Thyroid gland (tissue), 4 donors: ENCODE results near the gene ZNF652.

Source experiments
- POLR2A ChIP-seq, 2 donors: fragments of 450-650 bp; IDR thresholded peaks; one replicate each; pipeline ENCODE4 v1.6.1; 2017; ENCODE audit warnings: antibody characterized with exemption in 2 of 2, mild to moderate bottlenecking in 2 of 2, moderate library complexity in 1 of 2
- TF ChIP-seq, protein P1 (sequence below), 6 experiments: fragments of 200-600 bp in 3 of 6; fragments of 450-650 bp in 3 of 6; sonication (generic) in 3 of 6; IDR thresholded peaks; one replicate each; pipeline ENCODE4 v1.5.1; 2016 to 2019; ENCODE audit warnings: antibody characterized with exemption in 6 of 6, mild to moderate bottlenecking in 2 of 6, inconsistent platforms in 1 of 6, moderate library complexity in 1 of 6

DNA sequence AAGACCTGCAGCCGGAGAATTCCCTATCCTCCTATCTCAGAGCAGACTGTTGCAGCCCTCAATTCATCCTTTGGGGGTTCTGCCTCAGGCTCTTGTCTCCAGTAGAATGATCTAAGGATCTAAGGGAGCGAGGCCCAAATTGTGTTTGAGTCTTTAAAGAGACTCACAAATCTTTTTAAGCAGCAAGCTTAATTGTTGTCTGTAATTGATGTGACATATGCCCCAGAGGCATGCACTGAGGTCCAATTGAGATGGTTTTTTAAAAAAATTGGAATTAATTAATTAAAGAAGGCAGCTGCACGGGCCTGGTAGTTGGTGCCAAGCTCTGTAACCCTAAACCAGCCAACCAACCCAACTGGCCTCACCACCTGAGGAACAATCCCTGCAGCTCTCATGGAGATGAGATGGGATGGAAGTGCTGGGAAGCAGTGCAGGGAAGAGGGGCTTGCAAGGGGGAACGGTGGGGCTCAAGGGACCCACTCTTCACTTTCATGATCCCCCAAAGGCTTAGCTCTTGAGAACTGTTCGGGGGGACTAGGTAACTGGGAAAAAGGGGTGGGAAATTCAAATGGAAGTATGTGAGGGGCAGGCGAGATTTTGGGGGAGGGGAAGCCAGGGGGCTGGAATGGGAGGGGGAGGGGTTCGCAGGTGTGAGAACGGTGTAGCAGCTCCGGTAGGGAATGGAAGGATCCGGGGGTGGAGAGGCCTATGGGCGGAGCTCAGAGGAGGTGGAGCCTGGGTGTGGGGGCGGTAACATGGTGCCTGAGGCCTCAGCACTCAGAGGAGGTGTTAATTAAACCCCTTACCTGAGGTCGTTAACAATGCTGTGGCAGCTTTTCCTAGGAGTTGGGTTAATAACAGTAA is 9.2 kb upstream of the ZNF652 start:
- no peak for TF ChIP-seq POLR2A (IDR thresholded peaks at IDR 0.05)
- TF ChIP-seq, protein P1, sequence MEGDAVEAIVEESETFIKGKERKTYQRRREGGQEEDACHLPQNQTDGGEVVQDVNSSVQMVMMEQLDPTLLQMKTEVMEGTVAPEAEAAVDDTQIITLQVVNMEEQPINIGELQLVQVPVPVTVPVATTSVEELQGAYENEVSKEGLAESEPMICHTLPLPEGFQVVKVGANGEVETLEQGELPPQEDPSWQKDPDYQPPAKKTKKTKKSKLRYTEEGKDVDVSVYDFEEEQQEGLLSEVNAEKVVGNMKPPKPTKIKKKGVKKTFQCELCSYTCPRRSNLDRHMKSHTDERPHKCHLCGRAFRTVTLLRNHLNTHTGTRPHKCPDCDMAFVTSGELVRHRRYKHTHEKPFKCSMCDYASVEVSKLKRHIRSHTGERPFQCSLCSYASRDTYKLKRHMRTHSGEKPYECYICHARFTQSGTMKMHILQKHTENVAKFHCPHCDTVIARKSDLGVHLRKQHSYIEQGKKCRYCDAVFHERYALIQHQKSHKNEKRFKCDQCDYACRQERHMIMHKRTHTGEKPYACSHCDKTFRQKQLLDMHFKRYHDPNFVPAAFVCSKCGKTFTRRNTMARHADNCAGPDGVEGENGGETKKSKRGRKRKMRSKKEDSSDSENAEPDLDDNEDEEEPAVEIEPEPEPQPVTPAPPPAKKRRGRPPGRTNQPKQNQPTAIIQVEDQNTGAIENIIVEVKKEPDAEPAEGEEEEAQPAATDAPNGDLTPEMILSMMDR (IDR thresholded peaks at IDR 0.05) = no peak
